Osteocyte (in vitro differentiated cells): ENCODE data around the gene EFCAB13. TPM values are rescaled to one million over a fixed set of nuclear protein-coding genes. Genes with fewer than 3 reads are reported as not detected.

Experiments used
- DNase-seq: peaks from one replicate; pipeline ENCODE4 v3.0.0; 2021; ENCODE audit warnings: mixed read lengths; ENCODE audit not compliant: unreplicated experiment; ENCODE audit errors: extremely low spot score
- H3K27ac Mint-ChIP-seq: one replicate; pipeline ENCODE4 v1.8.0; 2021; ENCODE audit warnings: mild to moderate bottlenecking, mixed read lengths; ENCODE audit not compliant: unreplicated experiment
- H3K27me3 Mint-ChIP-seq: one replicate; pipeline ENCODE4 v1.8.0; 2021; ENCODE audit warnings: mixed read lengths; ENCODE audit not compliant: unreplicated experiment
- H3K36me3 Mint-ChIP-seq: one replicate; pipeline ENCODE4 v1.8.0; 2021; ENCODE audit warnings: mixed read lengths; ENCODE audit not compliant: unreplicated experiment
- H3K4me1 Mint-ChIP-seq: one replicate; pipeline ENCODE4 v1.8.0; 2021; ENCODE audit warnings: mixed read lengths; ENCODE audit not compliant: unreplicated experiment
- H3K4me3 Mint-ChIP-seq: one replicate; pipeline ENCODE4 v1.8.0; 2021; ENCODE audit warnings: mild to moderate bottlenecking, moderate library complexity, mixed read lengths; ENCODE audit not compliant: unreplicated experiment
- H3K9me3 Mint-ChIP-seq: one replicate; pipeline ENCODE4 v1.8.0; 2021; ENCODE audit warnings: mixed read lengths; ENCODE audit not compliant: unreplicated experiment
- CTCF ChIP-seq: fragments of 200-600 bp; sonication (generic); IDR thresholded peaks from 2 replicates; pipeline ENCODE4 v1.5.0; 2021; ENCODE audit warnings: antibody characterized with exemption, mild to moderate bottlenecking, moderate library complexity
- total RNA-seq: library from RNA; stranded (reverse); gene quantifications from 2 replicates; pipeline ENCODE4 v1.2.1, GENCODE V29; 2021

The EFCAB13 gene
- total RNA-seq, 1 donor from 2014 or later: 2.7 TPM

DNA sequence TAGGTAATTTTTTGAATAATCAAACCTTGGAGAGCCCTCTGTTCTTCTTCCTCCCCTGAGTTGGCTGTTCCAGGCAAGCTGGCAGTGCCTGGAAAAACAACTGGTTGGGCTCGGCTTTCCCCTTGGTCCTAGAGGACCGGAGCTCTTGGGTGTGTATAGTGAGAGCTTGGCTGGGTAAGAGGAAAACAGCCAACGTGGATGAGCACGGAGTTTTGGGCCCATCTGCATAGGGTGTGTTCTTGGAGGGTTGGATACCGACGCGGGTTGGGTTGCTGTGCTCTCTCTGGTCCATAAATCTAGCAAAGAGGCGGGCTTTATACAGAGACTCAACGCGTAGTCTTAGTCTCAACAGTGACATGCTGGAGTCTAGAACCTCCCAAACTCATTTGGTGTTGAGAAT lies 46.9 kb upstream of the EFCAB13 start:
- peaks cover 52% of the 10 kb centered on the region for H3K4me1 Mint-ChIP-seq

DNA sequence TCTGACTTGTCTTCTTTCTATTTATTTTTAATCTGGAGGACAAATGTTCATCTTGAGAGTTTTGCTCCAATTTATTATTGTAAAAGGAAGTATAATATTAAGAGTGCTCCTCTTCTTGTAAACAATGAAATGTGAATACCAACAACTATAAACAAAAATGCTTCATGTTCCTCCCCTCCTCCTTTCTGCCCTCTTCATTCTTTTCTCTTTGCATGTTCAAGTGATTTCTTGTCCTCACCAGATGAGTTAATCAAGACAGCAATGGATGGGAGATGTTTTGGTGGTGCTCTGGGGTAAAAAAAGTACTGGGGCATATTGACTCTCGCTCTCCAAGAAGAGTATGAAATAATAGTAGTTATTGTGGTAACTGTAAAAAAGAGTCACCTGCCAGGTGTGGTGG lies 45.8 kb upstream of the EFCAB13 start:
- DNase-seq: no peak
- H3K4me3 Mint-ChIP-seq: no peak overlapping the region
- peaks cover 52% of the 10 kb centered on the region for H3K4me1 Mint-ChIP-seq
- no peaks in the 10 kb centered on the region for H3K27me3 Mint-ChIP-seq
- H3K27ac Mint-ChIP-seq: peak overlapping the region; percentile 31
- no peaks in the 10 kb centered on the region for H3K9me3 Mint-ChIP-seq
- no peak for TF ChIP-seq CTCF
- H3K36me3 Mint-ChIP-seq: no peaks in the 10 kb centered on the region

More for the DNA sequence above, 46.9 kb upstream of the EFCAB13 start:
- Mint-ChIP-seq H3K4me3 (no peak overlapping the region), H3K9me3 (no peaks in the 10 kb centered on the region), H3K27me3 (no peaks in the 10 kb centered on the region), H3K36me3 (no peaks in the 10 kb centered on the region), H3K27ac (peak overlapping the region; percentile 96)
- DNase-seq: peak; percentile 89
- TF ChIP-seq CTCF: no peak

DNA sequence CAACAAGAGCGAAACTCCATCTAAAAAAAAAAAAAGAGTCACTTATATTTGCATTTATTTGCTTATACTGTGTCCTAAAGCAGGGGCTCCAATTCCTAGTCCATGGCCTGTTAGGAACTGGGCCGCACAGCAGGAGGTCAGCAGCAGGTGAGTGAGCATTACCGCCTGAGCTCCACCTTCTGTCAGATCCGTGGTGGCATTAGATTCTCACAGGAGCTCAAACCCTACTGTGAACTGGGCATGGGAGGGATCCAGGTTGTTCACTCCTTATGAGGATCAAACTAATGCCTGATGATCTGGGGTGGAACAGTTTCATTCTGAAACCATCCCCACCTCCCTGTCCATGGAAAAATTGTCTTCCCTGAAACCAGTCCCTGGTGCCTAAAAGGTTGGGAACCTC lies 45.2 kb upstream of the EFCAB13 start:
- Mint-ChIP-seq H3K27me3 (no peaks in the 10 kb centered on the region), H3K4me3 (no peak overlapping the region), H3K9me3 (no peaks in the 10 kb centered on the region), H3K36me3 (no peaks in the 10 kb centered on the region), H3K27ac (peak overlapping the region; percentile 96), H3K4me1 (peaks cover 52% of the 10 kb centered on the region)
- no peak for TF ChIP-seq CTCF
- DNase-seq: no peak

DNA sequence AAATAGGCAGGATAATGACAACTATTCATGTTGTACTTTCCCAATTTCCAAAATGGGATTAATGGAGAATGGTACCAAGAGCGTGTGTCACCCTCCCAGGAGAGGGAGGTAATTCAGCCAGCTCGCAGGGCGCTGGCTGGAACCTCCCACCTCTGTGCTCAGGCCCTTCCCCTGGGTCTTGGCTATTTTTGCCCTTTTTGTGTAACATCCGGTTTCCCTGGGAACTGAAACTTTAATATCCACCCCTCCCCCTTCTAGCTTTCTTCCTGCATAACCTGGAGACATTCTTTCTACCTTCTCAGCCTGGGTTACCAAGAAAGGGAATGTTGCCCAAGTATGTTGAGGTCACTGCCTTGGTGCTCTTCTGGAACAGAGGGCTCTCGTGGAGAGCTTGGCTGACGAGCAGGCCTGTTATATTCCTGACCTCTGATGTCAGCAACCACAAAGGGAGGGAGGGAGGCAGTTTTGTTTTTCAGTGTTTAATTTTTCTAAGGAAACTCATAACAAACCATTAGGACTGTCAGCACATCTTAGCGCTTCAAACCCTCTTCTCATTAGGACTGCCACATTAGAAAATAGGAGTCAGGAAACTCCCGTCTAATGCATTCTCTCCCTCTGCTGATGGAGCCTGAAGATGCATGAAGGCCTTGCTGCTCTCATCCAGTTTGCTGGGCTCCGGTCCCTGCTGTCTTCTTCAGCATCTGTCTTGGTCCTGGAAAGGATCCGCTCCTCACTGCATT lies 44.5 kb upstream of the EFCAB13 start:
- H3K27ac Mint-ChIP-seq: peak overlapping the region; percentile 96
- DNase-seq: no peak
- H3K4me1 Mint-ChIP-seq: peaks cover 52% of the 10 kb centered on the region

More for the DNA sequence above, 44.5 kb upstream of the EFCAB13 start:
- TF ChIP-seq CTCF: no peak
- no peak overlapping the region for H3K4me3 Mint-ChIP-seq
- no peaks in the 10 kb centered on the region for H3K27me3 Mint-ChIP-seq
- no peaks in the 10 kb centered on the region for H3K9me3 Mint-ChIP-seq
- H3K36me3 Mint-ChIP-seq: no peaks in the 10 kb centered on the region
